Testis (tissue), 3 donors: ENCODE measurements around the gene DLG2. TPM values are rescaled to one million over a fixed set of nuclear protein-coding genes. Genes with fewer than 3 reads are reported as not detected.

ENCODE experiments used
- DNase-seq: peaks from one replicate; pipeline ENCODE4 v3.0.0-alpha.2; 2019
- H3K27ac ChIP-seq, 2 donors: fragments of 200-600 bp; sonication (generic); one replicate each; pipeline ENCODE4 v1.5.1; 2019
- H3K27me3 ChIP-seq: fragments of 200-600 bp; sonication (generic); one replicate; pipeline ENCODE4 v1.5.1; 2019
- H3K36me3 ChIP-seq: fragments of 200-600 bp; sonication (generic); one replicate; pipeline ENCODE4 v1.5.1; 2017; ENCODE audit warnings: low read depth; ENCODE audit errors: missing control alignments
- H3K4me1 ChIP-seq: fragments of 200-600 bp; sonication (generic); one replicate; pipeline ENCODE4 v1.5.1; 2019
- H3K4me3 ChIP-seq, 2 donors: fragments of 200-600 bp; sonication (generic); one replicate each; pipeline ENCODE4 v1.5.1; 2017 to 2019
- H3K9me3 ChIP-seq: fragments of 200-600 bp; sonication (generic); one replicate; pipeline ENCODE4 v1.5.1; 2017
- POLR2A ChIP-seq: fragments of 450-650 bp; IDR thresholded peaks from one replicate; pipeline ENCODE4 v1.6.1; 2017; ENCODE audit warnings: antibody characterized with exemption, mild to moderate bottlenecking, moderate library complexity
- WGBS, 2 donors: methylation state at CpG; one replicate each; pipeline ENCODE4 v1.1.5; 2018; 5-methylcytosine and 5-hydroxymethylcytosine counted together
- intact Hi-C: fragments of 100-400 bp; cut with DNase I; formaldehyde crosslinking; loops from one replicate; pipeline ENCODE4 v1.15.1; 2023; ENCODE audit warnings: low total_unique reads
- polyA plus RNA-seq: library from polyadenylated mRNA; stranded (reverse); fragments of 350-450 nt; fragmentation: Illumina TruSeq; extraction: RNeasy Lipid Tissue Mini Kit (QIAGEN cat#74804); gene quantifications from one replicate; pipeline ENCODE4 v1.2.3, GENCODE V29; 2014; ENCODE audit warnings: low read depth, low replicate concordance; ENCODE audit not compliant: insufficient read depth
- total RNA-seq, 2 donors: library from RNA; depleted of rRNA; stranded (reverse); fragments of >200 nt; gene quantifications; one replicate each; pipeline ENCODE4 v1.2.3, GENCODE V29; 2016
- TF ChIP-seq, protein P1 (sequence below), 3 experiments: fragments of 450-650 bp in 2 of 3; fragments of 200-600 bp in 1 of 3; sonication (generic) in 1 of 3; IDR thresholded peaks; one replicate each; pipeline ENCODE4 v1.5.1; 2016 to 2019; ENCODE audit warnings: antibody characterized with exemption in 3 of 3, mild to moderate bottlenecking in 2 of 3, moderate library complexity in 1 of 3

The DLG2 gene
- total and polyA plus RNA-seq, 3 donors from 2014 or later, result 13.8 to 23.0 (median 14.1) TPM

GRCh38 chr11:84588131-84588829, 1038.9 kb downstream of the DLG2 start:
- Histone ChIP-seq H3K27me3 (no peaks in the 10 kb centered on the region), H3K9me3 (no peaks in the 10 kb centered on the region), H3K4me1 (no peaks in the 10 kb centered on the region), H3K36me3 (no peaks in the 10 kb centered on the region), H3K27ac (no peak overlapping the region), H3K4me3 (no peak overlapping the region)
- TF ChIP-seq, protein P1, sequence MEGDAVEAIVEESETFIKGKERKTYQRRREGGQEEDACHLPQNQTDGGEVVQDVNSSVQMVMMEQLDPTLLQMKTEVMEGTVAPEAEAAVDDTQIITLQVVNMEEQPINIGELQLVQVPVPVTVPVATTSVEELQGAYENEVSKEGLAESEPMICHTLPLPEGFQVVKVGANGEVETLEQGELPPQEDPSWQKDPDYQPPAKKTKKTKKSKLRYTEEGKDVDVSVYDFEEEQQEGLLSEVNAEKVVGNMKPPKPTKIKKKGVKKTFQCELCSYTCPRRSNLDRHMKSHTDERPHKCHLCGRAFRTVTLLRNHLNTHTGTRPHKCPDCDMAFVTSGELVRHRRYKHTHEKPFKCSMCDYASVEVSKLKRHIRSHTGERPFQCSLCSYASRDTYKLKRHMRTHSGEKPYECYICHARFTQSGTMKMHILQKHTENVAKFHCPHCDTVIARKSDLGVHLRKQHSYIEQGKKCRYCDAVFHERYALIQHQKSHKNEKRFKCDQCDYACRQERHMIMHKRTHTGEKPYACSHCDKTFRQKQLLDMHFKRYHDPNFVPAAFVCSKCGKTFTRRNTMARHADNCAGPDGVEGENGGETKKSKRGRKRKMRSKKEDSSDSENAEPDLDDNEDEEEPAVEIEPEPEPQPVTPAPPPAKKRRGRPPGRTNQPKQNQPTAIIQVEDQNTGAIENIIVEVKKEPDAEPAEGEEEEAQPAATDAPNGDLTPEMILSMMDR (IDR thresholded peaks at IDR 0.05), result no peak
- no peak for TF ChIP-seq POLR2A
- intact Hi-C loops, result no loop called here
- DNase-seq, result no peak
- WGBS, 2 donors, result 76 to 83% methylated on average over 4 of the region's 4 CpGs

GRCh38 chr11:84583106-84583505, 1044.0 kb downstream of the DLG2 start:
- Histone ChIP-seq H3K4me1 (no peaks in the 10 kb centered on the region), H3K4me3 (no peak overlapping the region), H3K36me3 (no peaks in the 10 kb centered on the region), H3K27me3 (no peaks in the 10 kb centered on the region), H3K27ac (no peak overlapping the region), H3K9me3 (no peaks in the 10 kb centered on the region)
- DNase-seq, result no peak
- 83 to 90% methylated on average over 1 of the region's 1 CpG for WGBS, 2 donors
- TF ChIP-seq POLR2A, result no peak
- TF ChIP-seq, protein P1 (IDR thresholded peaks at IDR 0.05), result no peak
- intact Hi-C loops, result no loop called here

- WGBS, 2 donors, result 58 to 60% methylated on average over 3 of the region's 3 CpGs
- intact Hi-C loops, result no loop called here
Measured at GRCh38 chr11:84581083-84581482, 1046.1 kb downstream of the DLG2 start.

DNA sequence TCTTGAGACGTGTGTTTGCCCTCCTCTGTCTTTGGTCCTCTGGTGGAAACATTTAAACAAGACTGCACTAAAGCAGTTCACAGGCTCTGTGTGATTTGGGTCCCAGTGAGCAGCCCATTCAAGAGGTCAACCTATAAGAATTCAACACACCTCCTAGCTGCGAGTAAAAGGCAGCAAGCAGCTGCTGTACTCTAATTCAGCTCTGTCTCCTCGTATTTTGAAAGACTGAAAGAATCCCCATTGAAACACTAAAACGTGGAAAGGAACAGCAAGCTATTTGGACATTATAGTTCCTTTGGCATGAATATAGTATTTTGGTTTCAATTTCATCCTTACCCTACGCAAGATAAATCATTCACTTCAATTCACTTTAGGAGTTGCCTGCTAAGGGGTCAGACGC, 1046.7 kb downstream of the DLG2 start:
- no peak overlapping the region for H3K4me3 ChIP-seq
- no peak for TF ChIP-seq POLR2A
- TF ChIP-seq, protein P1 (IDR thresholded peaks at IDR 0.05), result no peak
- WGBS, 2 donors, result 76 to 77% methylated on average over 6 of the region's 6 CpGs
- H3K36me3 ChIP-seq, result no peaks in the 10 kb centered on the region
- no peaks in the 10 kb centered on the region for H3K4me1 ChIP-seq
- intact Hi-C loops, result no loop called here
- DNase-seq, result no peak
- H3K27ac ChIP-seq, result no peak overlapping the region
- no peaks in the 10 kb centered on the region for H3K27me3 ChIP-seq
- H3K9me3 ChIP-seq, result no peaks in the 10 kb centered on the region

More at GRCh38 chr11:84581083-84581482, 1046.1 kb downstream of the DLG2 start:
- Histone ChIP-seq H3K4me1 (no peaks in the 10 kb centered on the region), H3K4me3 (no peak overlapping the region), H3K36me3 (no peaks in the 10 kb centered on the region), H3K9me3 (no peaks in the 10 kb centered on the region), H3K27me3 (no peaks in the 10 kb centered on the region), H3K27ac (no peak overlapping the region)
- no peak for TF ChIP-seq POLR2A
- TF ChIP-seq, protein P1 (IDR thresholded peaks at IDR 0.05), result no peak
- no peak for DNase-seq

- intact Hi-C loops, result no loop called here
- DNase-seq, result no peak
- H3K27me3 ChIP-seq, result no peaks in the 10 kb centered on the region
- H3K9me3 ChIP-seq, result no peaks in the 10 kb centered on the region
- TF ChIP-seq, protein P1 (IDR thresholded peaks at IDR 0.05), result no peak
- no peak for TF ChIP-seq POLR2A
- no peak overlapping the region for H3K4me3 ChIP-seq
- WGBS, 2 donors, result 83 to 100% methylated on average over 1 of the region's 1 CpG
- no peaks in the 10 kb centered on the region for H3K36me3 ChIP-seq
- no peaks in the 10 kb centered on the region for H3K4me1 ChIP-seq
- no peak overlapping the region for H3K27ac ChIP-seq
Measured at GRCh38 chr11:84573868-84574267, 1053.3 kb downstream of the DLG2 start.
